C4-2B (cell line): ENCODE measurements around the gene NCKAP5.

Source experiments
- ZFX ChIP-seq: fragments of 450-650 bp; IDR thresholded peaks from 2 replicates; pipeline ENCODE4 v1.6.1; 2017
- TF ChIP-seq, protein P1 (sequence below): fragments of 450-650 bp; conservative IDR thresholded peaks from 2 replicates; pipeline ENCODE4 v1.5.1; 2017; ENCODE audit warnings: mild to moderate bottlenecking

DNA sequence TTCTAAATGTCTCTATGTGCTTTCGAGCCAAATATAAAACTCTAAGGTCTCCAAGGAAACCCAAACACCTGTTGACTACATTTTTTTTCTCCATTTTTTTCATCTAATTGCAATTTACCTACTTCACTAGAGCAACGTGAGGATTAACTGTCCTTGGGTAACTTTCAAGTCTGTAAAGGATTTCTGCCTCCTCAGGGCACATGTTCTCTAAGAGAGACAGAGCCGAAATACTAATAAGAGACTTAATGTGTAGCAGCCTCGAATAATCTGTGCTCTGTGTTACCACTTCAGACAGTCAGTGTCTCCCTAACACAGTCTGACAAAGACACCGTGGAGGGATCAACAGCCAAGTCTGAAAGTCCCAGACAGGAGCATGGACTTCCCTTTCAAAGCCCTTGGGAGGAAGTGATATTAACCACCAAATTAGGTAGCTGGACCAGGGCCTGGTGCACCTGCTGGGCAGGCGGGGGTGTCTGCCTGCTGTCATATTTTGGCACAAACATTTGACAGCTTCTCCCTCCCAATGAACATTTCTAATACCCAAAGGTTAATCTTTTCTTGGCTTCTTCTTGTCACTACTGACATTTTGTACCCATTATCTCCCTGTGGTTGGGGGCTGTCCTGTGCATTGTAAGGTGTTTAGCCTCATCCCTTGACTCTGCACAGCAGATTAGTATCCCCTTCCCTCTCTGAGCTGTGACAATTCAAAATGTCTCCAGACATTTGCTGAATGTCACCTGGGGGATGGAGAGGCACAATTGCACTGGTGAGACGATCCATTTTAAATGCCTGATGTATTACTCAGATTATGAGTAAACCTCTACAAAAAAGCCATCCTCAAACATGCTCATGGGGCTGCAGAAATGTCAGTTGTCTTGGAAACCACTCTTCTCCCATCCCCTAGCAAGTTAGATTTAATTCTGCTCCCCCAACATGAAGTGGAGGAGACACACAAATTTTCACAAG lies 852.6 kb downstream of the NCKAP5 start:
- TF ChIP-seq, protein P1, sequence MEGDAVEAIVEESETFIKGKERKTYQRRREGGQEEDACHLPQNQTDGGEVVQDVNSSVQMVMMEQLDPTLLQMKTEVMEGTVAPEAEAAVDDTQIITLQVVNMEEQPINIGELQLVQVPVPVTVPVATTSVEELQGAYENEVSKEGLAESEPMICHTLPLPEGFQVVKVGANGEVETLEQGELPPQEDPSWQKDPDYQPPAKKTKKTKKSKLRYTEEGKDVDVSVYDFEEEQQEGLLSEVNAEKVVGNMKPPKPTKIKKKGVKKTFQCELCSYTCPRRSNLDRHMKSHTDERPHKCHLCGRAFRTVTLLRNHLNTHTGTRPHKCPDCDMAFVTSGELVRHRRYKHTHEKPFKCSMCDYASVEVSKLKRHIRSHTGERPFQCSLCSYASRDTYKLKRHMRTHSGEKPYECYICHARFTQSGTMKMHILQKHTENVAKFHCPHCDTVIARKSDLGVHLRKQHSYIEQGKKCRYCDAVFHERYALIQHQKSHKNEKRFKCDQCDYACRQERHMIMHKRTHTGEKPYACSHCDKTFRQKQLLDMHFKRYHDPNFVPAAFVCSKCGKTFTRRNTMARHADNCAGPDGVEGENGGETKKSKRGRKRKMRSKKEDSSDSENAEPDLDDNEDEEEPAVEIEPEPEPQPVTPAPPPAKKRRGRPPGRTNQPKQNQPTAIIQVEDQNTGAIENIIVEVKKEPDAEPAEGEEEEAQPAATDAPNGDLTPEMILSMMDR = no peak
- TF ChIP-seq ZFX = no peak
